ENCODE data around the gene XYLB.
"Not testable (repeated sequence)": the region's sequence is repeated elsewhere in the genome, so short reads cannot be mapped to it uniquely, and the experiment has no call there.

The XYLB gene

GRCh38 chr3:38346587-38347410 is at the start of gene XYLB:
Gene XYLB (plus strand): TSS chr3:38346785. CDS start chr3:38346869, 84 bp downstream.
- peak; percentile 50 to 80 for DNase-seq

GRCh38 chr3:38297053-38297452 is 49.5 kb upstream of the XYLB start:
- not testable (repeated sequence) for DNase-seq

GRCh38 chr3:38297537-38297936 is 49.0 kb upstream of the XYLB start:
- no peak for DNase-seq

GRCh38 chr3:38297947-38298711 is 48.5 kb upstream of the XYLB start:
- DNase-seq = no peak

- no peak for DNase-seq
Measured at GRCh38 chr3:38306941-38307340, 39.6 kb upstream of the XYLB start.

GRCh38 chr3:38307599-38307998 is 39.0 kb upstream of the XYLB start:
- no peak for DNase-seq

- no peak for DNase-seq
Measured at GRCh38 chr3:38308456-38308855, 38.1 kb upstream of the XYLB start.

- DNase-seq = no peak
Measured at GRCh38 chr3:38311476-38311875, 35.1 kb upstream of the XYLB start.

GRCh38 chr3:38311941-38312340 is 34.6 kb upstream of the XYLB start:
- no peak for DNase-seq

- no peak for DNase-seq
Measured at GRCh38 chr3:38312356-38312755, 34.2 kb upstream of the XYLB start.

GRCh38 chr3:38313263-38313662 is 33.3 kb upstream of the XYLB start:
- no peak for DNase-seq

- no peak for DNase-seq
Measured at GRCh38 chr3:38313695-38314094, 32.9 kb upstream of the XYLB start.

GRCh38 chr3:38314112-38314763 is 32.3 kb upstream of the XYLB start:
- DNase-seq = no peak

- no peak for DNase-seq
Measured at GRCh38 chr3:38314764-38315487, 31.7 kb upstream of the XYLB start.

- no peak for DNase-seq
Measured at GRCh38 chr3:38315488-38316230, 30.9 kb upstream of the XYLB start.

GRCh38 chr3:38316356-38317191 is 30.0 kb upstream of the XYLB start:
- DNase-seq = no peak

- DNase-seq = no peak
Measured at GRCh38 chr3:38317192-38317759, 29.3 kb upstream of the XYLB start.

GRCh38 chr3:38318766-38319671 is 27.6 kb upstream of the XYLB start:
- DNase-seq = no peak

GRCh38 chr3:38320638-38321037 is 25.9 kb upstream of the XYLB start:
- DNase-seq = not testable (repeated sequence)

- DNase-seq = no peak
Measured at GRCh38 chr3:38323060-38323459, 23.5 kb upstream of the XYLB start.
